Kidney (tissue), 14 donors: Measurements from ENCODE around the gene SETD1B. TPM values are rescaled to one million over a fixed set of nuclear protein-coding genes. Genes with fewer than 3 reads are reported as not detected.

Source experiments
- DNase-seq, 5 donors: peaks; one replicate each; pipeline ENCODE4 v3.0.0-alpha.2; 2013 to 2020
- FAIRE-seq: peaks from 2 replicates; lab custom pipeline; 2012; peaks lifted over from hg19 to GRCh38; lab: Jason Lieb, UNC
- H3K27ac ChIP-seq, 2 donors: one replicate each; pipeline ENCODE4 v1.7.0; 2013; ENCODE audit warnings: low read depth in 2 of 2, low read length in 2 of 2, inconsistent platforms in 1 of 2
- H3K27me3 ChIP-seq: one replicate; pipeline ENCODE4 v1.7.1; 2013; ENCODE audit warnings: low read length, inconsistent platforms; ENCODE audit not compliant: control insufficient read depth, insufficient read depth
- H3K36me3 ChIP-seq, 3 donors: one replicate each; pipeline versions ENCODE4 v1.7.0 to v1.7.1; 2013; ENCODE audit warnings: low read length in 3 of 3, control low read depth in 1 of 3, inconsistent platforms in 1 of 3; ENCODE audit not compliant: insufficient read depth in 3 of 3, control insufficient read depth in 2 of 3
- H3K4me1 ChIP-seq, 3 donors: one replicate each; pipeline versions ENCODE4 v1.7.0 to v1.7.1; 2013; ENCODE audit warnings: low read length in 3 of 3, inconsistent platforms in 1 of 3, low read depth in 1 of 3; ENCODE audit not compliant: control insufficient read depth in 2 of 3, insufficient read depth in 2 of 3
- H3K4me3 ChIP-seq, 3 donors: one replicate each; pipeline versions ENCODE4 v1.7.0 to v1.8.1; 2013; ENCODE audit warnings: low read length in 3 of 3, control low read depth in 1 of 3, inconsistent platforms in 1 of 3
- H3K9ac ChIP-seq, 3 donors: one replicate each; pipeline versions ENCODE4 v1.7.0 to v1.7.1; 2013; ENCODE audit warnings: low read length in 3 of 3, control low read depth in 1 of 3, inconsistent platforms in 1 of 3
- H3K9me3 ChIP-seq, 3 donors: one replicate each; pipeline versions ENCODE4 v1.7.0 to v1.7.1; 2013; ENCODE audit warnings: low read length in 3 of 3, control low read depth in 1 of 3, inconsistent platforms in 1 of 3; ENCODE audit not compliant: control insufficient read depth in 2 of 3, insufficient read depth in 1 of 3
- CTCF ChIP-seq: IDR thresholded peaks from 3 replicates; pipeline ENCODE4 v1.5.1; 2012; ENCODE audit warnings: mild to moderate bottlenecking, moderate library complexity, borderline replicate concordance; ENCODE audit not compliant: insufficient read depth; ENCODE audit errors: extremely low read depth
- intact Hi-C: fragments of 100-400 bp; cut with DNase I; formaldehyde crosslinking; loops from one replicate; pipeline ENCODE4 v1.11.1; 2022
- polyA plus RNA-seq: library from polyadenylated mRNA; stranded (reverse); fragments of 350-450 nt; fragmentation: Illumina TruSeq; extraction: RNeasy Lipid Tissue Mini Kit (QIAGEN cat#74804); gene quantifications from one replicate; pipeline ENCODE4 v1.2.3, GENCODE V29; 2014; ENCODE audit warnings: low read depth, low replicate concordance; ENCODE audit not compliant: insufficient read depth
- total RNA-seq: library from RNA; stranded (reverse); fragmentation: NEBNext Ultra II Directional; extraction: Animal tissue kit (Norgen Biotek cat#: 25700); gene quantifications from one replicate; pipeline ENCODE4 v1.2.1, GENCODE V29; 2021
- donor health status: control.
- donor health status: control.
- donor health status: control.
- donor health status: control.
- donor health status: control.
- donor health status: DM: yes; HTN: yes; CAD: no.
- donor health status: Normal renal cell carcinoma (clear cell type).

SETD1B gene
- total and polyA plus RNA-seq, 2 donors from 2014 or later, result 3.5 to 34.5 TPM

- H3K36me3 ChIP-seq, result no peaks in the 10 kb centered on the region
- no peaks in the 10 kb centered on the region for H3K9me3 ChIP-seq
- no peaks in the 10 kb centered on the region for H3K27me3 ChIP-seq
- FAIRE-seq, result no peak
- DNase-seq, result peak; percentile 75 to 90 (median 84)
- peak overlapping the region; percentile 1 to 51 for H3K27ac ChIP-seq
- H3K4me3 ChIP-seq, result no peak overlapping the region
- H3K4me1 ChIP-seq, result peaks cover 0 to 21% (median 12%) of the 10 kb centered on the region in 3 donors
- TF ChIP-seq CTCF, result peak; percentile 81
- intact Hi-C loops, result no loop called here
- H3K9ac ChIP-seq, result peak overlapping the region in 2 of 3 donors; percentile 27 to 37
Observed at GRCh38 chr12:121773011-121773777, 30.6 kb upstream of the SETD1B start.

GRCh38 chr12:121774968-121775474 lies 28.8 kb upstream of the SETD1B start:
- Histone ChIP-seq H3K27me3 (no peaks in the 10 kb centered on the region), H3K36me3 (no peaks in the 10 kb centered on the region), H3K9ac (peak overlapping the region in 1 of 3 donors; percentile 26), H3K27ac (peak overlapping the region; percentile 71 to 78), H3K4me1 (peaks cover 0 to 19% (median 12%) of the 10 kb centered on the region in 3 donors), H3K9me3 (no peaks in the 10 kb centered on the region), H3K4me3 (no peak overlapping the region)
- DNase-seq (peak; percentile 85 to 93 (median 90)), FAIRE-seq (no peak)
- no peak for TF ChIP-seq CTCF
- intact Hi-C loops, result loop anchor here (5.0 kb wide), 1 partner anchor 68 kb away; no protein-coding TSS in a partner anchor

- H3K4me3 ChIP-seq, result no peak overlapping the region
- H3K27ac ChIP-seq, result peak overlapping the region; percentile 63 to 78
- no peaks in the 10 kb centered on the region for H3K36me3 ChIP-seq
- no peaks in the 10 kb centered on the region for H3K27me3 ChIP-seq
- peak overlapping the region in 1 of 3 donors; percentile 19 for H3K9ac ChIP-seq
- FAIRE-seq (no peak), DNase-seq (peak in 2 of 5 donors; percentile 61 to 68)
- no peak for TF ChIP-seq CTCF
- no peaks in the 10 kb centered on the region for H3K9me3 ChIP-seq
- intact Hi-C loops, result loop anchor here (5.0 kb wide), 1 partner anchor 68 kb away; no protein-coding TSS in a partner anchor
- peaks cover 0 to 18% (median 12%) of the 10 kb centered on the region in 3 donors for H3K4me1 ChIP-seq
Observed at GRCh38 chr12:121775501-121775900, 28.3 kb upstream of the SETD1B start.
